Cardiac muscle cell (in vitro differentiated cells and primary cell): ENCODE data around the gene ACSL4. TPM values are rescaled to one million over a fixed set of nuclear protein-coding genes. Genes with fewer than 3 reads are reported as not detected.
A peak's percentile ranks its signal among the peaks of the same experiment; 100 is the strongest.

Experiments
- DNase-seq, 2 donors: peaks; one replicate each; pipeline versions ENCODE4 v3.0.0 to v3.0.0-alpha.2; 2010 to 2017; ENCODE audit warnings: low read depth in 1 of 2, low spot score in 1 of 2
- H3K27ac ChIP-seq: fragments of 200-600 bp; sonication (generic); 2 replicates; pipeline ENCODE4 v1.5.1; 2016
- H3K27me3 ChIP-seq: fragments of 200-600 bp; sonication (generic); 2 replicates; pipeline ENCODE4 v1.6.0; 2016; ENCODE audit warnings: control low read depth
- H3K36me3 ChIP-seq: fragments of 200-600 bp; sonication (generic); 2 replicates; pipeline ENCODE4 v1.5.1; 2016; ENCODE audit warnings: control low read depth
- H3K4me1 ChIP-seq: fragments of 200-600 bp; sonication (generic); 2 replicates; pipeline ENCODE4 v1.8.1; 2017; ENCODE audit warnings: low read depth, mild to moderate bottlenecking, mixed run types
- H3K4me3 ChIP-seq: fragments of 200-600 bp; sonication (generic); 2 replicates; pipeline ENCODE4 v1.5.1; 2016; ENCODE audit warnings: mild to moderate bottlenecking
- H3K9me3 ChIP-seq: fragments of 200-600 bp; sonication (generic); 2 replicates; pipeline ENCODE4 v1.5.1; 2017; ENCODE audit warnings: low read depth, mild to moderate bottlenecking, control low read depth
- polyA plus RNA-seq: library from polyadenylated mRNA; unstranded; fragments of >200 nt; fragmentation: Nextera tagmentation; extraction: Ambion mirVana; gene quantifications from 2 replicates; pipeline ENCODE4 v1.2.1, GENCODE V29; 2016
- total RNA-seq: library from RNA; depleted of rRNA; stranded (reverse); fragments of >200 nt; gene quantifications from 2 replicates; pipeline ENCODE4 v1.2.3, GENCODE V29; 2016
- TF ChIP-seq, protein P1 (sequence below): IDR thresholded peaks from 2 replicates; pipeline ENCODE4 v1.5.1; 2012; ENCODE audit warnings: low read depth, mild to moderate bottlenecking, low read length

Gene ACSL4
- total and polyA plus RNA-seq, 2 experiments from 2014 or later: 25.5 to 32.7 TPM

DNA sequence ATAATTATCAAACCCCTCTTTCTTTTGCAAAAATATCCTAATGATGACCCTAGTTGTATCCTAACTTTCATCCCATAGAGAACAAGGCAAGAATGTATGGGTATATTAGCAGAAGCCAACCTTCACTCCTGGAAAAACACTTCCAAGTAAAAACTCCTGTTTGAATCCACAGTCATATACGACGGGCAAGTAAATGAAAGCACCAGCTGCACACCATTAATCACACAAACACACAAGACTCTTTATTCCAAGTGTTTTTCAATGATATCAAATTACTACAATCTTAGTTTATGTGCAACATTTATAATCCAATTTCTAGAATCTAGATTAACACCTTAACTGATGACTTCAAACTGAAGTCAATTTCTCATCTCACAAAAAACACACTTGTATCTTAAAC lies 22.9 kb downstream of the ACSL4 start:
- H3K4me3 ChIP-seq: no peak overlapping the region
- no peaks in the 10 kb centered on the region for H3K4me1 ChIP-seq
- H3K9me3 ChIP-seq: no peaks in the 10 kb centered on the region
- no peaks in the 10 kb centered on the region for H3K27me3 ChIP-seq
- TF ChIP-seq, protein P1, sequence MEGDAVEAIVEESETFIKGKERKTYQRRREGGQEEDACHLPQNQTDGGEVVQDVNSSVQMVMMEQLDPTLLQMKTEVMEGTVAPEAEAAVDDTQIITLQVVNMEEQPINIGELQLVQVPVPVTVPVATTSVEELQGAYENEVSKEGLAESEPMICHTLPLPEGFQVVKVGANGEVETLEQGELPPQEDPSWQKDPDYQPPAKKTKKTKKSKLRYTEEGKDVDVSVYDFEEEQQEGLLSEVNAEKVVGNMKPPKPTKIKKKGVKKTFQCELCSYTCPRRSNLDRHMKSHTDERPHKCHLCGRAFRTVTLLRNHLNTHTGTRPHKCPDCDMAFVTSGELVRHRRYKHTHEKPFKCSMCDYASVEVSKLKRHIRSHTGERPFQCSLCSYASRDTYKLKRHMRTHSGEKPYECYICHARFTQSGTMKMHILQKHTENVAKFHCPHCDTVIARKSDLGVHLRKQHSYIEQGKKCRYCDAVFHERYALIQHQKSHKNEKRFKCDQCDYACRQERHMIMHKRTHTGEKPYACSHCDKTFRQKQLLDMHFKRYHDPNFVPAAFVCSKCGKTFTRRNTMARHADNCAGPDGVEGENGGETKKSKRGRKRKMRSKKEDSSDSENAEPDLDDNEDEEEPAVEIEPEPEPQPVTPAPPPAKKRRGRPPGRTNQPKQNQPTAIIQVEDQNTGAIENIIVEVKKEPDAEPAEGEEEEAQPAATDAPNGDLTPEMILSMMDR: no peak
- no peak overlapping the region for H3K27ac ChIP-seq
- H3K36me3 ChIP-seq: no peaks in the 10 kb centered on the region
- DNase-seq: no peak

DNA sequence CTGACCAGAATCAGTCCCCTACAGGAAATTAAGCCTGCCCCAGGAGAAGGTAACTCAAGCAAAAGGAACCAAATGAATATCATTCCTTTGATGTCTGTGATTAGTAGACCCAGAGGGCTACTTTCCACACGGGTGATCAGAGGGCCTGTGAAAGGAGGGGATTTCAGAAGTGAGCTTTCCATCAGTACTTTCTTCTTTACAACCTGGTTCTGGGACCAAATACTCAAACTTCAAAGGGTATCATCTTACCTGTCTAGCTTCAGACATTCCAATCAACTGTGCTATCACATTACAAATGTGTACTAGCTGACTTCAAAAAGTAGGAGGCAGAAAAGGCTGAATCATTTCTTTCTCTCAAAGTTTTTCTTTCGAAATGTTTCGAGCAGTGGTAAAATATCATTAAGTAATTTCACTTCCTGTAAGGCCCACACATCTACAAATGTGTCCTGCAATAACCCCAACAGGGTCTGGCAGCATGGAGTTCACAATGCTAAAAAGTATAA lies 23.9 kb downstream of the ACSL4 start:
- Histone ChIP-seq H3K36me3 (no peaks in the 10 kb centered on the region), H3K9me3 (no peaks in the 10 kb centered on the region), H3K27ac (no peak overlapping the region), H3K4me1 (no peaks in the 10 kb centered on the region), H3K4me3 (no peak overlapping the region), H3K27me3 (no peaks in the 10 kb centered on the region)
- DNase-seq: peak in 1 of 2 donors; percentile 68
- TF ChIP-seq, protein P1: no peak

DNA sequence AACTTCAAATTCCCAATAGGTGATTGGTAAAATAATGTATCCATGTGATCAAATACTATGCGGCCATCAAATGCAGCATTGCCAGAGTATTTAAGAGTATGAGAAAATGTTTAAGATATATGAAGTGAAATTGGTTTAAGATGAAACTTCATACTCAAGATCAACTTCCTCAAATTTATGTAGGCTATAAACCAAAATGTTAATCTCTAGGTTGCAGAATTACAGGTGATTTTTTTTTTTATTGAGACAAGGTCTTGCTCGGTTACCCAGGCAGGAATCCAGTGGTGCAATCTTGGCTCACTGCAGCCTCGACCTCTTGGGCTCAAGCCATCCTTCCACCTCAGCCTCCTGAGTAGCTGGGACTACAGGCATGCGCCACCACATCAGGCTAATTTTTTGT lies 25.3 kb downstream of the ACSL4 start:
- H3K4me1 ChIP-seq: no peaks in the 10 kb centered on the region
- no peaks in the 10 kb centered on the region for H3K36me3 ChIP-seq
- no peaks in the 10 kb centered on the region for H3K9me3 ChIP-seq
- no peak overlapping the region for H3K4me3 ChIP-seq
- DNase-seq: no peak
- TF ChIP-seq, protein P1: no peak
- no peak overlapping the region for H3K27ac ChIP-seq
- no peaks in the 10 kb centered on the region for H3K27me3 ChIP-seq

DNA sequence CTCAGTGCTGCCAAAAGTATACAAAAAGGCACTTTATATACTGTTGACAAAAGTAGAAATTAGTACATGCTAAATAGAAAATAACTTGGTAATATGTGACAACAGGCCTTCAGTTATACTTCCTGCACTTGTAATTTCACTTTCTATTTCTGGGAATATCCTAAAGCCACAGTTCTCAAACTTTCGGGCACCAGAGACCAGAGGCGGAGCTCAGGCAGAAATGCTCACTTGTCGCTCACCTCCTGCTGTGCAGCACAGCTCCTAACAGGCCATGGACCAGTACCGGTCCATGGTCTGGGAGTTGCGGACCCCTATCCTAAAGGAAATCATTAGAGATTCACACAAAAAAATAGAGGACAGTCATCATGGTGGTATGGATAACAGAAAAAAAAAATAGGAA lies 25.7 kb downstream of the ACSL4 start:
- TF ChIP-seq, protein P1: no peak
- Histone ChIP-seq H3K4me3 (no peak overlapping the region), H3K9me3 (no peaks in the 10 kb centered on the region), H3K36me3 (no peaks in the 10 kb centered on the region), H3K4me1 (no peaks in the 10 kb centered on the region), H3K27me3 (no peaks in the 10 kb centered on the region), H3K27ac (no peak overlapping the region)
- DNase-seq: no peak

DNA sequence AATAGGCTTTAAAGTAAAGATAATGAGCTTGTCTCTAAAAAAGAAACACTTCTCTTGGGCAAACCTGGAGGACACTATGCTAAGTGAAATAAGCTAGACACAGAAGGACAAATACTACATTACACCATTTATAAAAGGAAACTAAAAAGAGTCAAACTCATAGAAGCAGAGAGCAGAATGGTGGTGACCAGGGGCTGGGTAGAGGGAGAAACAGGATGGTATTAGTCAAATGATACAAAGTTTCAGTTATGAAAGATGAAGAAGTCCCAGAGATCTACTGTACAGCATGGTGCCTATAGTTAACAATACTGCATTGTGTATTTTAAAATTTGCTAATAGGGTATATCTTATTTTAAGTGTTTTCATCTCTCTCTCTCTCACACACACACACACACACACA lies 28.5 kb downstream of the ACSL4 start:
- H3K4me3 ChIP-seq: no peak overlapping the region
- DNase-seq: no peak
- no peaks in the 10 kb centered on the region for H3K4me1 ChIP-seq
- H3K27me3 ChIP-seq: no peaks in the 10 kb centered on the region
- TF ChIP-seq, protein P1: no peak
- H3K36me3 ChIP-seq: no peaks in the 10 kb centered on the region
- H3K9me3 ChIP-seq: no peaks in the 10 kb centered on the region
- H3K27ac ChIP-seq: no peak overlapping the region

DNA sequence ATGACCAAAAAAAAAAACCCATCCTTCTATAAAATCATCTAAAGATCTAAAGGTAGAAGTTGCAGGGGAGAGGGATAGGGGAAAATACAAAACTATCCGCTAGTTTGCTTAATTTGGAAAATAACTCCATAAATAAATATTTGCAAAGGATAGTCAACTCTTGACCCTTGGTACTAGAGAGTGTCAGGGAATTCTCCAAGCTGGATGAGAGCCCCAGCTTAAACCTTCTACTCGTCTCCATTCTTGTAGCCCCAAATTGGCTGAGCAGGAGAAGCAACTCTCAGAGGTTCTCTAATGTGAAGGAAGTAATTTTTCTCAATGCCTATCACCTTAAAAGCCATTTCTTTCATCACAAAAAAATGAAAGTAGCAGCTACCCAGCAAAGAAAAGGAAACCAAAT lies 35.2 kb downstream of the ACSL4 start:
- H3K9me3 ChIP-seq: no peaks in the 10 kb centered on the region
- H3K4me1 ChIP-seq: peaks cover 6% of the 10 kb centered on the region
- H3K27ac ChIP-seq: no peak overlapping the region
- no peak for DNase-seq
- H3K36me3 ChIP-seq: no peaks in the 10 kb centered on the region
- no peaks in the 10 kb centered on the region for H3K27me3 ChIP-seq
- TF ChIP-seq, protein P1: no peak
- no peak overlapping the region for H3K4me3 ChIP-seq
